Peyer's patch (tissue), 4 donors: ENCODE measurements around the gene OGN.

Source experiments
- CTCF ChIP-seq, 6 experiments: fragments of 450-650 bp in 4 of 6; fragments of 200-600 bp in 2 of 6; sonication (generic) in 1 of 6; IDR thresholded peaks; one replicate each; pipeline ENCODE4 v1.5.1; 2017 to 2019; ENCODE audit warnings: antibody characterized with exemption in 6 of 6, mild to moderate bottlenecking in 3 of 6, moderate library complexity in 1 of 6
- POLR2A ChIP-seq, 2 donors: fragments of 450-650 bp; IDR thresholded peaks; one replicate each; pipeline ENCODE4 v1.5.1; 2017; ENCODE audit warnings: antibody characterized with exemption in 2 of 2, mild to moderate bottlenecking in 2 of 2, moderate library complexity in 2 of 2

- no peak for TF ChIP-seq CTCF (IDR thresholded peaks at IDR 0.05)
- no peak for TF ChIP-seq POLR2A (IDR thresholded peaks at IDR 0.05)
Observed at GRCh38 chr9:92402360-92402759, 2.0 kb downstream of the OGN start.
